Dendritic cell treated with granulocyte-macrophage colony-stimulating factor and Interleukin-4, amounts not matched to agents 40 ng/mL and 50 ng/mL, for 4 days (primary cell): ENCODE results near the gene MAPK8IP3.
A peak's percentile ranks its signal among the peaks of the same experiment; 100 is the strongest.

Experiments used
- H3K27ac Mint-ChIP-seq: one replicate; pipeline ENCODE4 v1.8.0; 2022; ENCODE audit warnings: mild to moderate bottlenecking, mixed read lengths
- H3K27me3 Mint-ChIP-seq: one replicate; pipeline ENCODE4 v1.8.0; 2022; ENCODE audit warnings: mild to moderate bottlenecking, mixed read lengths
- H3K36me3 Mint-ChIP-seq: one replicate; pipeline ENCODE4 v1.8.0; 2022; ENCODE audit warnings: low read depth, mixed read lengths
- H3K4me1 Mint-ChIP-seq: one replicate; pipeline ENCODE4 v1.8.0; 2022; ENCODE audit warnings: low read depth, mixed read lengths
- H3K4me3 Mint-ChIP-seq: one replicate; pipeline ENCODE4 v1.8.0; 2022; ENCODE audit warnings: mild to moderate bottlenecking, moderate library complexity, mixed read lengths
- H3K9me3 Mint-ChIP-seq: one replicate; pipeline ENCODE4 v1.8.0; 2022; ENCODE audit warnings: mixed read lengths
- intact Hi-C: fragments of 100-400 bp; cut with micrococcal nuclease; formaldehyde crosslinking; loops from one replicate; pipeline ENCODE4 v1.15.0; 2022

Gene MAPK8IP3

GRCh38 chr16:1670371-1670770 is 35.6 kb upstream of the MAPK8IP3 start:
- Mint-ChIP-seq H3K9me3 (no peaks in the 10 kb centered on the region), H3K36me3 (peaks cover 100% of the 10 kb centered on the region)
- intact Hi-C loops: no loop called here

GRCh38 chr16:1670866-1671265 is 35.1 kb upstream of the MAPK8IP3 start:
- H3K4me3 Mint-ChIP-seq: no peak overlapping the region
- no peak overlapping the region for H3K27ac Mint-ChIP-seq
- no peaks in the 10 kb centered on the region for H3K9me3 Mint-ChIP-seq
- H3K36me3 Mint-ChIP-seq: peaks cover 100% of the 10 kb centered on the region
- intact Hi-C loops: no loop called here
- no peaks in the 10 kb centered on the region for H3K27me3 Mint-ChIP-seq
- peaks cover 5% of the 10 kb centered on the region for H3K4me1 Mint-ChIP-seq

More at GRCh38 chr16:1670371-1670770, 35.6 kb upstream of the MAPK8IP3 start:
- H3K27me3 Mint-ChIP-seq: no peaks in the 10 kb centered on the region
- peaks cover 4% of the 10 kb centered on the region for H3K4me1 Mint-ChIP-seq
- H3K27ac Mint-ChIP-seq: no peak overlapping the region
- H3K4me3 Mint-ChIP-seq: no peak overlapping the region

- Mint-ChIP-seq H3K36me3 (peaks cover 76% of the 10 kb centered on the region), H3K9me3 (no peaks in the 10 kb centered on the region), H3K4me1 (peaks cover 7% of the 10 kb centered on the region), H3K4me3 (no peak overlapping the region), H3K27me3 (no peaks in the 10 kb centered on the region), H3K27ac (no peak overlapping the region)
- intact Hi-C loops: no loop called here
These were observed 32.4 kb upstream of the MAPK8IP3 start for GRCh38 chr16:1673424-1674151.

- no peak overlapping the region for H3K4me3 Mint-ChIP-seq
- no peaks in the 10 kb centered on the region for H3K9me3 Mint-ChIP-seq
- H3K27ac Mint-ChIP-seq: no peak overlapping the region
- peaks cover 14% of the 10 kb centered on the region for H3K4me1 Mint-ChIP-seq
- intact Hi-C loops: no loop called here
- no peaks in the 10 kb centered on the region for H3K27me3 Mint-ChIP-seq
- peaks cover 69% of the 10 kb centered on the region for H3K36me3 Mint-ChIP-seq
These were observed 31.7 kb upstream of the MAPK8IP3 start for GRCh38 chr16:1674306-1674705.

- Mint-ChIP-seq H3K27ac (no peak overlapping the region), H3K36me3 (peaks cover 62% of the 10 kb centered on the region), H3K4me3 (no peak overlapping the region), H3K27me3 (no peaks in the 10 kb centered on the region), H3K4me1 (peaks cover 18% of the 10 kb centered on the region), H3K9me3 (no peaks in the 10 kb centered on the region)
- intact Hi-C loops: no loop called here
These were observed 31.0 kb upstream of the MAPK8IP3 start for GRCh38 chr16:1674751-1675664.

GRCh38 chr16:1676661-1677060 is 29.3 kb upstream of the MAPK8IP3 start:
- Mint-ChIP-seq H3K9me3 (no peaks in the 10 kb centered on the region), H3K4me3 (no peak overlapping the region)
- intact Hi-C loops: no loop called here

GRCh38 chr16:1677339-1677738 is 28.7 kb upstream of the MAPK8IP3 start:
- peaks cover 45% of the 10 kb centered on the region for H3K36me3 Mint-ChIP-seq
- H3K27me3 Mint-ChIP-seq: no peaks in the 10 kb centered on the region
- H3K4me1 Mint-ChIP-seq: peaks cover 23% of the 10 kb centered on the region
- H3K27ac Mint-ChIP-seq: no peak overlapping the region
- H3K4me3 Mint-ChIP-seq: no peak overlapping the region
- H3K9me3 Mint-ChIP-seq: no peaks in the 10 kb centered on the region
- intact Hi-C loops: no loop called here

More at GRCh38 chr16:1676661-1677060, 29.3 kb upstream of the MAPK8IP3 start:
- H3K4me1 Mint-ChIP-seq: peaks cover 23% of the 10 kb centered on the region
- peaks cover 51% of the 10 kb centered on the region for H3K36me3 Mint-ChIP-seq
- no peak overlapping the region for H3K27ac Mint-ChIP-seq
- H3K27me3 Mint-ChIP-seq: no peaks in the 10 kb centered on the region

- Mint-ChIP-seq H3K9me3 (no peaks in the 10 kb centered on the region), H3K27ac (peak within 1 kb of the TSS; percentile 80), H3K4me1 (peaks cover 23% of the 10 kb centered on the region), H3K27me3 (no peaks in the 10 kb centered on the region), H3K4me3 (peak within 1 kb of the TSS; percentile 90), H3K36me3 (peaks cover 38% of the 10 kb centered on the region)
- intact Hi-C loops: no loop called here
These were observed 28.0 kb upstream of the MAPK8IP3 start, which contains the start of gene JPT2 for GRCh38 chr16:1677942-1678499. Gene JPT2 (plus strand): TSS chr16:1678279. CDS start chr16:1678313, 34 bp downstream.

GRCh38 chr16:1678500-1679098 is 27.4 kb upstream of the MAPK8IP3 start:
- intact Hi-C loops: no loop called here
- Mint-ChIP-seq H3K4me1 (peaks cover 23% of the 10 kb centered on the region), H3K27ac (peak overlapping the region; percentile 80), H3K27me3 (no peaks in the 10 kb centered on the region), H3K9me3 (no peaks in the 10 kb centered on the region), H3K36me3 (peaks cover 37% of the 10 kb centered on the region), H3K4me3 (peak overlapping the region; percentile 90)

GRCh38 chr16:1680361-1680760 is 25.6 kb upstream of the MAPK8IP3 start:
- no peak overlapping the region for H3K27ac Mint-ChIP-seq
- H3K27me3 Mint-ChIP-seq: no peaks in the 10 kb centered on the region
- H3K4me1 Mint-ChIP-seq: peaks cover 20% of the 10 kb centered on the region
- intact Hi-C loops: no loop called here
- no peak overlapping the region for H3K4me3 Mint-ChIP-seq
- peaks cover 33% of the 10 kb centered on the region for H3K36me3 Mint-ChIP-seq
- H3K9me3 Mint-ChIP-seq: no peaks in the 10 kb centered on the region

- H3K4me3 Mint-ChIP-seq: no peak overlapping the region
- peaks cover 33% of the 10 kb centered on the region for H3K36me3 Mint-ChIP-seq
- peaks cover 18% of the 10 kb centered on the region for H3K4me1 Mint-ChIP-seq
- H3K9me3 Mint-ChIP-seq: no peaks in the 10 kb centered on the region
- H3K27me3 Mint-ChIP-seq: no peaks in the 10 kb centered on the region
- no peak overlapping the region for H3K27ac Mint-ChIP-seq
- intact Hi-C loops: no loop called here
These were observed 25.0 kb upstream of the MAPK8IP3 start for GRCh38 chr16:1681032-1681431.

- no peak overlapping the region for H3K27ac Mint-ChIP-seq
- no peaks in the 10 kb centered on the region for H3K27me3 Mint-ChIP-seq
- intact Hi-C loops: loop anchor here (2.0 kb wide), 1 partner anchor 63 kb away; no protein-coding TSS in a partner anchor
- no peaks in the 10 kb centered on the region for H3K9me3 Mint-ChIP-seq
- H3K36me3 Mint-ChIP-seq: peaks cover 88% of the 10 kb centered on the region
- H3K4me1 Mint-ChIP-seq: no peaks in the 10 kb centered on the region
- H3K4me3 Mint-ChIP-seq: no peak overlapping the region
These were observed 18.3 kb upstream of the MAPK8IP3 start for GRCh38 chr16:1687427-1688316.
